ENCODE data around the gene LSAMP. TPM values are rescaled to one million over a fixed set of nuclear protein-coding genes. Genes with fewer than 3 reads are reported as not detected.
"Not testable (repeated sequence)": the region's sequence is repeated elsewhere in the genome, so short reads cannot be mapped to it uniquely, and the experiment has no call there.

The LSAMP gene
- total RNA-seq, 4 donors from 2014 or later, result 1.9 to 19.7 (median 2.8) TPM

DNA sequence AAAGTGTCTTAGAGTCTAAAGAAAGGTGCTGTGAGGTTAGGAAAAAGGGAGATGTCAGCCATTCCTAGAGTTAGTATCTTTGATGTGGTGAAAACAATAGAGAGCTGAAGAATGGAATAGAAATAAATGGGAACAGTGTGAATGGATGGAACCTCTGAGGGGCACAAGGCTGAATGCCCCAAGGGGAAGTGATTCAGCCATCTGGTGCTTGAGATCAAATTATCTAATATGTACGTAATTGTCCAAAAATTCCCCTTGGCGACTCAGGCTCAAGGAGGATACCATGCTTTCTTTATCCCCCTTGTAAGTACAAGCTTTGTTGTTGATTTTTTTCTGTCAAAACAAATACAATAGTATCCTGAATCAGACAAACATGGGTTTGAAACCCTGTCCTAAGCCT is 361.6 kb downstream of the LSAMP start:
- no peak for ATAC-seq (ENCODE audit: low FRiP score)
- TF ChIP-seq CTCF (IDR thresholded peaks at IDR 0.05), result no peak
- DNase-seq (ENCODE audit: low spot score), result no peak

DNA sequence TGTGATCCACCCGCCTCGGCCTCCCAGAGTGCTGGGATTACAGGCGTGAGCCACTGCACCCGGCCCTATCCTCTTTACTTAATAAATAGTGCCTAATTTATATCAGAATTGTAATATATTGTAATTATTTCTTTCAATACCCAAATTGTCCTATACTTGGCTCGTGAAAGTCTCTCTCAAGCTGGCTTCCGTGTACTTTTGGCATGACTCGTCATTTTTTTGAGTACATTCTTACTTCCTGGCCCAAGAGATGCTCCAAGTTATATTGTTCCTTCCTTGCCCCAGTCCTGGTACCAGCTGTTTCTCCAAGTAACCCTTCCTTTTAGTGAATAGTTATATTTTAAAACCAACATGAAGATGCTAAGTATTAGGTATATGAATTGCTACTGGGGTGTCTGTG is 366.7 kb downstream of the LSAMP start:
- TF ChIP-seq CTCF (IDR thresholded peaks at IDR 0.05), result no peak
- DNase-seq (ENCODE audit: low spot score), result no peak
- no peak for ATAC-seq (ENCODE audit: low FRiP score)

DNA sequence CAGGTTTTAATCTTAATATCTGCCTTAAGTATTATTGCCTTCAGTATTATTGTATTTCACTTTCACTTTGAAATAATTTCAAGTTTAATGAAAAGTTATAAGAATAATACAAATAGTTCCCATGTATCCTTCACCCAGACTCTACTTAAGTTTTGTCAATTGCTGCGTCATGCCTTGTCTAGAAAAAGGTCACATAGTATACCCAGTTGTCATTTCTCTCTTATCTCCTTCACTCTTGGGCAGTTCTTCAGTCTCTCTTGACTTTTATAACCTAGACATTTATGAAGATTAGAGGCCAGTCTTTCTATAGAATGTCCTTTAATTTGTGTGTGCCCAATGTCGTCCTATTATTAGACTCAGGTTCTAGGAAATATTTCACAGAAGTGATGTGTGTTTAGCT is 367.7 kb downstream of the LSAMP start:
- no peak for ATAC-seq (ENCODE audit: low FRiP score)
- no peak for TF ChIP-seq CTCF (IDR thresholded peaks at IDR 0.05)
- no peak for DNase-seq (ENCODE audit: low spot score)

DNA sequence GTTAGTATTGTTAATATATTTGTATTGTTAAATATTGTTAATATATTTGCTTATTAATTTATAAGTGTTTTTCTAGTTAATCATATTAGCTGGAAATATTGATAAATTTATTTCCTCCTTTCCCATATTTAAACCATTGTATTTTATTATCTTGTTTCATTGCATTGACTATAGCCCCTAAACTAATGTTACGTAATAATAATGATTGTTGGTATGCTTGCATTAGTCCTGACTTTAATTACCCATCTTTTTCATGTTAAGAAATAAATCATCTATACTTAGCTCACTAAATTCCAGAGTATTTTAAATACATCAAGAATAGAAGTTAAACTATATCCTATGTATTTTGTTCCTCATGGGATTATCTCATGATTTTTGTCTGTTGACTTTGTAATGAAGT is 368.2 kb downstream of the LSAMP start:
- ATAC-seq (ENCODE audit: low FRiP score), result no peak
- DNase-seq (ENCODE audit: low spot score), result no peak
- no peak for TF ChIP-seq CTCF (IDR thresholded peaks at IDR 0.05)

DNA sequence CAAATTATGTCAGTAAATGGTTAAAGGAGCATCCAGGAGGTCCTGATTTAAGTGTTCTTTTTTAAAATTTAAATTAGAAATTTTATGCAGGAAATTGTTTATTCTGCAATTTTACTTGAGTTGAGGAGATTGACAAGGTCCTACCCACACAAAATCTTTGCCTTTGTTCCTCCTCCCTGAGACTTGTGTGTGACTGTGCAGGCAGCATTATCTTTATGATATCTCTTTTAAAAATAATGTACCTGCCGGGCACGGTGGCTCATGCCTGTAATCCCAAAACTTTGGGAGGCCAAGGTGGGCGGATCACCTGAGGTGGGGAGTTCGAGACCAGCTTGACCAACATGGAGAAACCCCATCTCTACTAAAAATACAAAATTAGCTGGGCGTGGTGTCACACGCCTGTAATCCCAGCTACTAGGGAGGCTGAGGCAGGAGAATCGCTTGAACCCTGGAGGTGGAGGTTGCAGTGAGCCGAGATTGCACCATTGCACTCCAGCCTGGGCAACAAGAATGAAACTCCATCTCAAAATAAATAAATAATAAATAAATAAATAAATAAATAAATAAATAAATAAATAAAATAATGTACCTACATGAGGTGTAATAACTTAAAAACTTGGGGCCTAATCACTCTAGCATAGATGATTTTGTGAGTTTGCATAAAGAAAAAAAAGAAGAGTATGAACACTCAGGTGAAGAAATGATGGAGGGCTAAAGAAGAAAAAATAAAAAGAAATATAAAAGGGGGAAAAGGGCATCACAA is 374.6 kb downstream of the LSAMP start:
- not testable (repeated sequence) for ATAC-seq (ENCODE audit: low FRiP score); DNase-seq (ENCODE audit: low spot score)

DNA sequence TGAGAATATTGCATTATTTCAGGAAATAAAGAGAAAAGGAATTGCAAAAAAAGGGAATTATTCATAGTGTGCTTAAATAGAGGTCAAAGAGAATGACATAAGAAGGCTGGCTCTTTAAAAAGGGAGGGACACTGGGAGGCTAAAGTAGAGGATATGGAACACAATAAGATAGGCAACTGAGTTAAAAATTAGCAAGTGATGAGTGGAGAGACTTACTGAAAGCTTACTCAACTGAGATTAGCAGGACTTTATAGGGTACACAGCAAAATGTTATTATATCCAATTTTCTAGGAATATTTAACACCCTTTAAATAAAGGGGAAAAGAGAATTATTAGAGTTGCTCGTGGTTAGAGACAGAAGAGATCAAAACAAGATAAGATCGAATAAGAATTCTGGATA is 375.2 kb downstream of the LSAMP start:
- no peak for TF ChIP-seq CTCF (IDR thresholded peaks at IDR 0.05)
- DNase-seq (ENCODE audit: low spot score), result no peak
- no peak for ATAC-seq (ENCODE audit: low FRiP score)

DNA sequence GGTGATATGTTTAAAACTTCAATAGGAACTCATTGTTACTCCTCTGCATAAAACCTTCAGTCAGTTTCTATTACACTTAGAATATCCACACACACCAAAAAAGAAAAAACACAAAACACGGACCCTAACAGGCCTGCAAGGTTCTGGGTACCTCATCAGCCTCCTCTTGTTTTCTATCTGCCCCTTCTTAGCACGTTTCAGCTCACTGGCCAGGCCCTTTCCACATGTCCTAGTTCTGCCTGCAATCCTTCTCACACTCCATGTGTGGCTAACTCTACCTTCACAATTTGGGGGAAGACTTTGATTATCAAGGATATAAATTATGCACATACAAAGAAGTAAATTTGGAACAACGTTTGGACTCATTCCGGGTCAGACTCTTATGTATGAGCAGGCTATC is 376.3 kb downstream of the LSAMP start:
- TF ChIP-seq CTCF (IDR thresholded peaks at IDR 0.05), result no peak
- DNase-seq (ENCODE audit: low spot score) (no peak), ATAC-seq (ENCODE audit: low FRiP score) (no peak)
